K562 (cell line): ENCODE results near the gene LYPD5. TPM values are rescaled to one million over a fixed set of nuclear protein-coding genes. Genes with fewer than 3 reads are reported as not detected.

Experiments
- DMBX1 ChIP-seq: fragments of 250-450 bp; sonication (Bioruptor Pico); IDR thresholded peaks from 2 replicates; pipeline ENCODE4 v1.8.0; 2022; ENCODE audit warnings: inconsistent platforms, mild to moderate bottlenecking, moderate library complexity, borderline replicate concordance
- IFI16 ChIP-seq: fragments of 250-450 bp; sonication (Bioruptor Pico); IDR thresholded peaks from 2 replicates; pipeline ENCODE4 v2.1.2; 2022; ENCODE audit warnings: mild to moderate bottlenecking, inconsistent platforms
- NCOR1 ChIP-seq: fragments of 450-650 bp; IDR thresholded peaks from 2 replicates; pipeline ENCODE4 v1.6.1; 2016; ENCODE audit warnings: mild to moderate bottlenecking, moderate library complexity
- ZBTB7A ChIP-seq: IDR thresholded peaks from 2 replicates; pipeline ENCODE4 v1.6.1; 2011; ENCODE audit warnings: low read depth, mild to moderate bottlenecking, low read length, moderate library complexity, borderline replicate concordance; ENCODE audit not compliant: control insufficient read depth
- polyA plus RNA-seq, 8 experiments: library from polyadenylated mRNA; depleted of rRNA in 4 of 8; stranded (reverse) in 5 of 8; unstranded in 3 of 8; fragments of >200 nt; fragmentation: Nextera tagmentation in 2 of 8; fragmentation: Illumina TruSeq in 1 of 8; extraction: Ambion mirVana in 2 of 8; extraction: Trizol in 1 of 8; gene quantifications; 2 replicates each; pipeline versions ENCODE4 v1.2.1 to v1.2.3, GENCODE V29; 2011 to 2014; ENCODE audit warnings: inconsistent platforms in 1 of 8, missing spikeins in 1 of 8
- total RNA-seq, 7 experiments: library from RNA; depleted of rRNA in 6 of 7; stranded (reverse); fragments of >200 nt in 6 of 7; fragmentation: Illumina TruSeq in 2 of 7; extraction: Trizol in 2 of 7; gene quantifications; 2 replicates each; pipeline versions ENCODE4 v1.2.1 to v1.2.3, GENCODE V29; 2011 to 2021; ENCODE audit warnings: low replicate concordance in 1 of 7
- TF ChIP-seq, protein P1 (sequence below): fragments of 250-450 bp; sonication (Bioruptor Pico); IDR thresholded peaks from 2 replicates; pipeline ENCODE4 v1.9.0; 2021; ENCODE audit warnings: mild to moderate bottlenecking, inconsistent platforms
- TF ChIP-seq, protein P2 (sequence below): fragments of 450-650 bp; IDR thresholded peaks from 2 replicates; pipeline ENCODE4 v1.6.1; 2016; ENCODE audit warnings: mild to moderate bottlenecking, moderate library complexity
- TF ChIP-seq, protein P3 (sequence below): fragments of 450-650 bp; IDR thresholded peaks from one replicate; pipeline ENCODE4 v1.6.1; 2018; ENCODE audit warnings: mild to moderate bottlenecking, moderate library complexity; ENCODE audit not compliant: partially characterized antibody
- TF ChIP-seq, protein P4 (sequence below): fragments of 450-650 bp; formaldehyde crosslinking; IDR thresholded peaks from 2 replicates; pipeline ENCODE4 v1.4.0; 2020; ENCODE audit warnings: mild to moderate bottlenecking

LYPD5 gene
- total and polyA plus RNA-seq, 9 of the 15 experiments (the other 6 are each of a cell fraction or from before 2014, with no cell fraction given), result 0.03 to 0.22 (median 0.10) TPM; not detected in 3

DNA sequence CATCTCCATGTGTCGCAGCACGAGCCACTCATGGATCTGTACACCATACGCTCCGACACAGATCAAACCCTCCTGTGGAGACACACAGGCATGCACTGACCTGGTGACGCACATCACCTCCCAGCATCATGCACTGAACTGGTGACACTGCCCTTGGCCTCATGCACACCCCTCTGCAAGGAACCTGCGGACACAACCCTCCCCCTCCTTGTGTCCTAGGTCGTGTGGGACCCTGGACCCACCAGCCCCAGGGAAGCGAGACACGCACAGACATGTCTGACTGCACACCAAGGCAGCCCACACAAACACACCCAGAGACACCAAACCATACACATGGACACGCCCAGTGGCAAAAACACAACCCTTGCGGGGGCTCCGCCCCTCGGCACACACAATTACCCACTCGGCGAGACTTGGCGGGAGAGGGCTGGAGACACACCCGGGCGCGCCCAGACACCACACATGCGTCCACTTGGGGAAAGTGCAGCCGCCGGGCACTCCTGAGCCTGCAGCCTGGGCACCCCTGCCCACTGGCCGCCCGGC is 19.5 kb downstream of the LYPD5 start (continued):
- TF ChIP-seq, protein P1, sequence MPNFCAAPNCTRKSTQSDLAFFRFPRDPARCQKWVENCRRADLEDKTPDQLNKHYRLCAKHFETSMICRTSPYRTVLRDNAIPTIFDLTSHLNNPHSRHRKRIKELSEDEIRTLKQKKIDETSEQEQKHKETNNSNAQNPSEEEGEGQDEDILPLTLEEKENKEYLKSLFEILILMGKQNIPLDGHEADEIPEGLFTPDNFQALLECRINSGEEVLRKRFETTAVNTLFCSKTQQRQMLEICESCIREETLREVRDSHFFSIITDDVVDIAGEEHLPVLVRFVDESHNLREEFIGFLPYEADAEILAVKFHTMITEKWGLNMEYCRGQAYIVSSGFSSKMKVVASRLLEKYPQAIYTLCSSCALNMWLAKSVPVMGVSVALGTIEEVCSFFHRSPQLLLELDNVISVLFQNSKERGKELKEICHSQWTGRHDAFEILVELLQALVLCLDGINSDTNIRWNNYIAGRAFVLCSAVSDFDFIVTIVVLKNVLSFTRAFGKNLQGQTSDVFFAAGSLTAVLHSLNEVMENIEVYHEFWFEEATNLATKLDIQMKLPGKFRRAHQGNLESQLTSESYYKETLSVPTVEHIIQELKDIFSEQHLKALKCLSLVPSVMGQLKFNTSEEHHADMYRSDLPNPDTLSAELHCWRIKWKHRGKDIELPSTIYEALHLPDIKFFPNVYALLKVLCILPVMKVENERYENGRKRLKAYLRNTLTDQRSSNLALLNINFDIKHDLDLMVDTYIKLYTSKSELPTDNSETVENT (CRISPR knock-in tag), result 0 out of 2 replicates have a peak, but pooled peaks have one; percentile 4
- TF ChIP-seq, protein P2, sequence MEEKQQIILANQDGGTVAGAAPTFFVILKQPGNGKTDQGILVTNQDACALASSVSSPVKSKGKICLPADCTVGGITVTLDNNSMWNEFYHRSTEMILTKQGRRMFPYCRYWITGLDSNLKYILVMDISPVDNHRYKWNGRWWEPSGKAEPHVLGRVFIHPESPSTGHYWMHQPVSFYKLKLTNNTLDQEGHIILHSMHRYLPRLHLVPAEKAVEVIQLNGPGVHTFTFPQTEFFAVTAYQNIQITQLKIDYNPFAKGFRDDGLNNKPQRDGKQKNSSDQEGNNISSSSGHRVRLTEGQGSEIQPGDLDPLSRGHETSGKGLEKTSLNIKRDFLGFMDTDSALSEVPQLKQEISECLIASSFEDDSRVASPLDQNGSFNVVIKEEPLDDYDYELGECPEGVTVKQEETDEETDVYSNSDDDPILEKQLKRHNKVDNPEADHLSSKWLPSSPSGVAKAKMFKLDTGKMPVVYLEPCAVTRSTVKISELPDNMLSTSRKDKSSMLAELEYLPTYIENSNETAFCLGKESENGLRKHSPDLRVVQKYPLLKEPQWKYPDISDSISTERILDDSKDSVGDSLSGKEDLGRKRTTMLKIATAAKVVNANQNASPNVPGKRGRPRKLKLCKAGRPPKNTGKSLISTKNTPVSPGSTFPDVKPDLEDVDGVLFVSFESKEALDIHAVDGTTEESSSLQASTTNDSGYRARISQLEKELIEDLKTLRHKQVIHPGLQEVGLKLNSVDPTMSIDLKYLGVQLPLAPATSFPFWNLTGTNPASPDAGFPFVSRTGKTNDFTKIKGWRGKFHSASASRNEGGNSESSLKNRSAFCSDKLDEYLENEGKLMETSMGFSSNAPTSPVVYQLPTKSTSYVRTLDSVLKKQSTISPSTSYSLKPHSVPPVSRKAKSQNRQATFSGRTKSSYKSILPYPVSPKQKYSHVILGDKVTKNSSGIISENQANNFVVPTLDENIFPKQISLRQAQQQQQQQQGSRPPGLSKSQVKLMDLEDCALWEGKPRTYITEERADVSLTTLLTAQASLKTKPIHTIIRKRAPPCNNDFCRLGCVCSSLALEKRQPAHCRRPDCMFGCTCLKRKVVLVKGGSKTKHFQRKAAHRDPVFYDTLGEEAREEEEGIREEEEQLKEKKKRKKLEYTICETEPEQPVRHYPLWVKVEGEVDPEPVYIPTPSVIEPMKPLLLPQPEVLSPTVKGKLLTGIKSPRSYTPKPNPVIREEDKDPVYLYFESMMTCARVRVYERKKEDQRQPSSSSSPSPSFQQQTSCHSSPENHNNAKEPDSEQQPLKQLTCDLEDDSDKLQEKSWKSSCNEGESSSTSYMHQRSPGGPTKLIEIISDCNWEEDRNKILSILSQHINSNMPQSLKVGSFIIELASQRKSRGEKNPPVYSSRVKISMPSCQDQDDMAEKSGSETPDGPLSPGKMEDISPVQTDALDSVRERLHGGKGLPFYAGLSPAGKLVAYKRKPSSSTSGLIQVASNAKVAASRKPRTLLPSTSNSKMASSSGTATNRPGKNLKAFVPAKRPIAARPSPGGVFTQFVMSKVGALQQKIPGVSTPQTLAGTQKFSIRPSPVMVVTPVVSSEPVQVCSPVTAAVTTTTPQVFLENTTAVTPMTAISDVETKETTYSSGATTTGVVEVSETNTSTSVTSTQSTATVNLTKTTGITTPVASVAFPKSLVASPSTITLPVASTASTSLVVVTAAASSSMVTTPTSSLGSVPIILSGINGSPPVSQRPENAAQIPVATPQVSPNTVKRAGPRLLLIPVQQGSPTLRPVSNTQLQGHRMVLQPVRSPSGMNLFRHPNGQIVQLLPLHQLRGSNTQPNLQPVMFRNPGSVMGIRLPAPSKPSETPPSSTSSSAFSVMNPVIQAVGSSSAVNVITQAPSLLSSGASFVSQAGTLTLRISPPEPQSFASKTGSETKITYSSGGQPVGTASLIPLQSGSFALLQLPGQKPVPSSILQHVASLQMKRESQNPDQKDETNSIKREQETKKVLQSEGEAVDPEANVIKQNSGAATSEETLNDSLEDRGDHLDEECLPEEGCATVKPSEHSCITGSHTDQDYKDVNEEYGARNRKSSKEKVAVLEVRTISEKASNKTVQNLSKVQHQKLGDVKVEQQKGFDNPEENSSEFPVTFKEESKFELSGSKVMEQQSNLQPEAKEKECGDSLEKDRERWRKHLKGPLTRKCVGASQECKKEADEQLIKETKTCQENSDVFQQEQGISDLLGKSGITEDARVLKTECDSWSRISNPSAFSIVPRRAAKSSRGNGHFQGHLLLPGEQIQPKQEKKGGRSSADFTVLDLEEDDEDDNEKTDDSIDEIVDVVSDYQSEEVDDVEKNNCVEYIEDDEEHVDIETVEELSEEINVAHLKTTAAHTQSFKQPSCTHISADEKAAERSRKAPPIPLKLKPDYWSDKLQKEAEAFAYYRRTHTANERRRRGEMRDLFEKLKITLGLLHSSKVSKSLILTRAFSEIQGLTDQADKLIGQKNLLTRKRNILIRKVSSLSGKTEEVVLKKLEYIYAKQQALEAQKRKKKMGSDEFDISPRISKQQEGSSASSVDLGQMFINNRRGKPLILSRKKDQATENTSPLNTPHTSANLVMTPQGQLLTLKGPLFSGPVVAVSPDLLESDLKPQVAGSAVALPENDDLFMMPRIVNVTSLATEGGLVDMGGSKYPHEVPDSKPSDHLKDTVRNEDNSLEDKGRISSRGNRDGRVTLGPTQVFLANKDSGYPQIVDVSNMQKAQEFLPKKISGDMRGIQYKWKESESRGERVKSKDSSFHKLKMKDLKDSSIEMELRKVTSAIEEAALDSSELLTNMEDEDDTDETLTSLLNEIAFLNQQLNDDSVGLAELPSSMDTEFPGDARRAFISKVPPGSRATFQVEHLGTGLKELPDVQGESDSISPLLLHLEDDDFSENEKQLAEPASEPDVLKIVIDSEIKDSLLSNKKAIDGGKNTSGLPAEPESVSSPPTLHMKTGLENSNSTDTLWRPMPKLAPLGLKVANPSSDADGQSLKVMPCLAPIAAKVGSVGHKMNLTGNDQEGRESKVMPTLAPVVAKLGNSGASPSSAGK, result peak; percentile 49; the same call in 1 of the 2 replicates
- TF ChIP-seq, protein P3, sequence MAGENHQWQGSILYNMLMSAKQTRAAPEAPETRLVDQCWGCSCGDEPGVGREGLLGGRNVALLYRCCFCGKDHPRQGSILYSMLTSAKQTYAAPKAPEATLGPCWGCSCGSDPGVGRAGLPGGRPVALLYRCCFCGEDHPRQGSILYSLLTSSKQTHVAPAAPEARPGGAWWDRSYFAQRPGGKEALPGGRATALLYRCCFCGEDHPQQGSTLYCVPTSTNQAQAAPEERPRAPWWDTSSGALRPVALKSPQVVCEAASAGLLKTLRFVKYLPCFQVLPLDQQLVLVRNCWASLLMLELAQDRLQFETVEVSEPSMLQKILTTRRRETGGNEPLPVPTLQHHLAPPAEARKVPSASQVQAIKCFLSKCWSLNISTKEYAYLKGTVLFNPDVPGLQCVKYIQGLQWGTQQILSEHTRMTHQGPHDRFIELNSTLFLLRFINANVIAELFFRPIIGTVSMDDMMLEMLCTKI, result no peak
- peak; percentile 24; the same call in 1 of the 2 replicates for TF ChIP-seq ZBTB7A
- TF ChIP-seq IFI16 (CRISPR knock-in tag), result no peak
- peak; percentile 40; the same call in 1 of the 2 replicates for TF ChIP-seq DMBX1 (CRISPR knock-in tag)
- TF ChIP-seq, protein P4, sequence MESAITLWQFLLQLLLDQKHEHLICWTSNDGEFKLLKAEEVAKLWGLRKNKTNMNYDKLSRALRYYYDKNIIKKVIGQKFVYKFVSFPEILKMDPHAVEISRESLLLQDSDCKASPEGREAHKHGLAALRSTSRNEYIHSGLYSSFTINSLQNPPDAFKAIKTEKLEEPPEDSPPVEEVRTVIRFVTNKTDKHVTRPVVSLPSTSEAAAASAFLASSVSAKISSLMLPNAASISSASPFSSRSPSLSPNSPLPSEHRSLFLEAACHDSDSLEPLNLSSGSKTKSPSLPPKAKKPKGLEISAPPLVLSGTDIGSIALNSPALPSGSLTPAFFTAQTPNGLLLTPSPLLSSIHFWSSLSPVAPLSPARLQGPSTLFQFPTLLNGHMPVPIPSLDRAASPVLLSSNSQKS (CRISPR knock-in tag), result no peak
- TF ChIP-seq NCOR1, result no peak
